Neural cell (in vitro differentiated cells): Measurements from ENCODE around the gene UQCRC1. TPM values are rescaled to one million over a fixed set of nuclear protein-coding genes. Genes with fewer than 3 reads are reported as not detected.

ENCODE experiments used
- H2AFZ ChIP-seq: fragments of 200-600, 300-800 bp; sonication (generic), shearing (Covaris generic); 2 replicates; pipeline ENCODE4 v1.6.0; 2014; ENCODE audit warnings: low read depth, mild to moderate bottlenecking, antibody characterized with exemption, low read length, moderate library complexity
- H3F3A ChIP-seq: fragments of 200-600 bp; shearing (Covaris generic); 2 replicates; pipeline ENCODE4 v1.6.1; 2016; ENCODE audit warnings: mild to moderate bottlenecking, moderate library complexity, mixed read lengths, antibody characterized with exemption, low read length; ENCODE audit not compliant: insufficient read depth, poor library complexity, severe bottlenecking
- H3K27ac ChIP-seq: fragments of 200-600, 300-800 bp; sonication (generic), shearing (Covaris generic); 2 replicates; pipeline ENCODE4 v1.5.1; 2014; ENCODE audit warnings: mild to moderate bottlenecking, low read length, moderate library complexity
- H3K27me3 ChIP-seq: fragments of 300-800, 200-600 bp; sonication (generic), shearing (Covaris generic); 2 replicates; pipeline ENCODE4 v1.6.0; 2014; ENCODE audit warnings: mild to moderate bottlenecking, low read depth, low read length, moderate library complexity; ENCODE audit not compliant: insufficient read depth
- H3K36me3 ChIP-seq: fragments of 300-800, 200-600 bp; sonication (generic), shearing (Covaris generic); 2 replicates; pipeline ENCODE4 v1.5.1; 2014; ENCODE audit warnings: mild to moderate bottlenecking, antibody characterized with exemption, low read length, moderate library complexity; ENCODE audit not compliant: insufficient read depth
- H3K4me2 ChIP-seq: fragments of 300-800, 200-600 bp; sonication (generic), shearing (Covaris generic); 2 replicates; pipeline ENCODE4 v1.6.0; 2014; ENCODE audit warnings: mild to moderate bottlenecking, low read length
- H3K4me3 ChIP-seq: fragments of 300-800, 200-600 bp; sonication (generic), shearing (Covaris generic); 2 replicates; pipeline ENCODE4 v1.5.1; 2014; ENCODE audit warnings: mild to moderate bottlenecking, low read length, moderate library complexity
- H3K79me2 ChIP-seq: fragments of 200-600 bp; shearing (Covaris generic); replicated peaks from 2 replicates; pipeline ENCODE4 v1.6.0; 2014; ENCODE audit warnings: mild to moderate bottlenecking, low read length, moderate library complexity; ENCODE audit not compliant: insufficient read depth
- H3K9ac ChIP-seq: fragments of 300-800, 200-600 bp; sonication (generic), shearing (Covaris generic); 2 replicates; pipeline ENCODE4 v1.6.1; 2016; ENCODE audit warnings: mild to moderate bottlenecking, low read length, mixed read lengths
- H3K9me2 ChIP-seq: fragments of 200-600 bp; shearing (Covaris generic); 2 replicates; pipeline ENCODE4 v1.6.1; 2016; ENCODE audit warnings: mild to moderate bottlenecking, low read length, mixed read lengths; ENCODE audit not compliant: insufficient read depth
- H3K9me3 ChIP-seq: fragments of 200-600, 300-800 bp; sonication (generic), shearing (Covaris generic); 2 replicates; pipeline ENCODE4 v1.6.1; 2016; ENCODE audit warnings: mild to moderate bottlenecking, mixed run types, low read length, moderate library complexity, mixed read lengths
- H4K20me1 ChIP-seq: fragments of 200-600 bp; shearing (Covaris generic); 2 replicates; pipeline ENCODE4 v1.6.1; 2016; ENCODE audit warnings: mild to moderate bottlenecking, mixed run types; ENCODE audit not compliant: insufficient read depth
- EP300 ChIP-seq: fragments of 450-650 bp; conservative IDR thresholded peaks from 2 replicates; pipeline ENCODE4 v1.6.1; 2014; ENCODE audit warnings: antibody characterized with exemption, mild to moderate bottlenecking, moderate library complexity; ENCODE audit not compliant: poor library complexity, severe bottlenecking
- EZH2 ChIP-seq: fragments of 200-600, 300-800 bp; shearing (Covaris generic), sonication (generic); IDR thresholded peaks from 2 replicates; pipeline ENCODE4 v1.6.1; 2014; ENCODE audit warnings: antibody characterized with exemption, low read length, borderline replicate concordance, mild to moderate bottlenecking; ENCODE audit not compliant: insufficient read depth, poor library complexity, severe bottlenecking
- MXI1 ChIP-seq: fragments of 450-650 bp; conservative IDR thresholded peaks from 2 replicates; pipeline ENCODE4 v1.6.1; 2014; ENCODE audit warnings: antibody characterized with exemption, mild to moderate bottlenecking; ENCODE audit not compliant: poor library complexity, severe bottlenecking
- POLR2AphosphoS5 ChIP-seq: IDR thresholded peaks from 2 replicates; pipeline ENCODE4 v1.6.1; 2012
- RAD21 ChIP-seq: fragments of 450-650 bp; conservative IDR thresholded peaks from 2 replicates; pipeline ENCODE4 v1.6.1; 2014; ENCODE audit warnings: antibody characterized with exemption, mild to moderate bottlenecking, moderate library complexity
- SMC3 ChIP-seq: fragments of 450-650 bp; conservative IDR thresholded peaks from 2 replicates; pipeline ENCODE4 v1.6.1; 2014; ENCODE audit warnings: antibody characterized with exemption, mild to moderate bottlenecking, moderate library complexity; ENCODE audit not compliant: poor library complexity
- TAF1 ChIP-seq: IDR thresholded peaks from 2 replicates; pipeline ENCODE4 v1.6.1; 2012; ENCODE audit warnings: low read depth
- polyA plus RNA-seq: library from polyadenylated mRNA; depleted of rRNA; stranded (reverse); fragments of >200 nt; gene quantifications from 2 replicates; pipeline ENCODE4 v1.2.3, GENCODE V29; 2014
- TF ChIP-seq, protein P1 (sequence below): fragments of 450-650 bp; IDR thresholded peaks from 2 replicates; pipeline ENCODE4 v1.5.1; 2014; ENCODE audit warnings: antibody characterized with exemption, mild to moderate bottlenecking, moderate library complexity; ENCODE audit not compliant: poor library complexity, severe bottlenecking
- TF ChIP-seq, protein P2 (sequence below): IDR thresholded peaks from 2 replicates; pipeline ENCODE4 v1.6.1; 2012; ENCODE audit warnings: borderline replicate concordance

UQCRC1 gene
- polyA plus RNA-seq, 1 donor from 2014 or later = 333 TPM

DNA sequence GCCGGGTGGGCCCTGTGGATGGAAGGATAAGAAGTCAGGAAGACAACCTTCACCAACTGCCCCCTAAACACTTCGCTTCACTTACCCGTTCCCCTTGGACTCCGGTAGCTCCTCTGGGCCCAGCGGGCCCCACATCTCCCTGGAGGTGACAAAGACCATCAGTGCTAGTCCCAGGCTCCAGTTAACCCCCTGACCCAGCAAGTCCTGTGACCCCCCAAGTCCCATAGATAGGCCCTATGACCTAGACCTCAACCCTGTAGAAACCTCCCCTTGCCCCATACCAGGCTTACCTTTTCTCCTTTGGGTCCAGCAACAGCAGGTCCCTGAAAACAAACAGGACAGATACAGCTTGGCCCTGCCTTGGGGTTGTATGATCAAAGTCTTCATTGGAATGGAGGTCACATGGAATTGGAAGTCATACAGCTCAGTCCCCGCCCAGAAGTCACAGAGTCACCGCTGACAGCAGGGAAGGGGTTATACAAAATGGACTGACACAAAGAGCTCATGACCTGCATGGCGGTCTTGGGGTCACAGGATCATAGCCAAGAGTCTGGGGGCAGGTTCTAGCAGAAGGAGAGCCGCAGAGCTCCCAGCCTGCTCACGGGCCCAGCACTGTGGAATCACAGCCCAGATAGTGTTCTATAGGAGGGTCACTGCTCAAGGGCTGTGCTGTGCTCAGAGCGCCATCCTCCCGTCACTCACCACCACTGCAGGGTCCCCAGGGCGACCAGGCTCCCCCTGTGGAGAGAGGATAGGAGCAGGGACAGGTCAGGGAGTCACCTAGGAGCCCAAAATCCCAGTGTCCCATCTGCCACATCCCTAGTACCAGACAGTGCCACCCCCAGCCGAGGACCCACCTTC lies 27.6 kb downstream of the UQCRC1 start:
- no peaks in the 10 kb centered on the region for H3K36me3 ChIP-seq
- TF ChIP-seq EZH2 = no peak
- no peak for TF ChIP-seq MXI1
- TF ChIP-seq SMC3 = no peak
- TF ChIP-seq TAF1 = no peak
- no peak for TF ChIP-seq RAD21
- TF ChIP-seq, protein P1, sequence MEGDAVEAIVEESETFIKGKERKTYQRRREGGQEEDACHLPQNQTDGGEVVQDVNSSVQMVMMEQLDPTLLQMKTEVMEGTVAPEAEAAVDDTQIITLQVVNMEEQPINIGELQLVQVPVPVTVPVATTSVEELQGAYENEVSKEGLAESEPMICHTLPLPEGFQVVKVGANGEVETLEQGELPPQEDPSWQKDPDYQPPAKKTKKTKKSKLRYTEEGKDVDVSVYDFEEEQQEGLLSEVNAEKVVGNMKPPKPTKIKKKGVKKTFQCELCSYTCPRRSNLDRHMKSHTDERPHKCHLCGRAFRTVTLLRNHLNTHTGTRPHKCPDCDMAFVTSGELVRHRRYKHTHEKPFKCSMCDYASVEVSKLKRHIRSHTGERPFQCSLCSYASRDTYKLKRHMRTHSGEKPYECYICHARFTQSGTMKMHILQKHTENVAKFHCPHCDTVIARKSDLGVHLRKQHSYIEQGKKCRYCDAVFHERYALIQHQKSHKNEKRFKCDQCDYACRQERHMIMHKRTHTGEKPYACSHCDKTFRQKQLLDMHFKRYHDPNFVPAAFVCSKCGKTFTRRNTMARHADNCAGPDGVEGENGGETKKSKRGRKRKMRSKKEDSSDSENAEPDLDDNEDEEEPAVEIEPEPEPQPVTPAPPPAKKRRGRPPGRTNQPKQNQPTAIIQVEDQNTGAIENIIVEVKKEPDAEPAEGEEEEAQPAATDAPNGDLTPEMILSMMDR = no peak
- TF ChIP-seq, protein P2, sequence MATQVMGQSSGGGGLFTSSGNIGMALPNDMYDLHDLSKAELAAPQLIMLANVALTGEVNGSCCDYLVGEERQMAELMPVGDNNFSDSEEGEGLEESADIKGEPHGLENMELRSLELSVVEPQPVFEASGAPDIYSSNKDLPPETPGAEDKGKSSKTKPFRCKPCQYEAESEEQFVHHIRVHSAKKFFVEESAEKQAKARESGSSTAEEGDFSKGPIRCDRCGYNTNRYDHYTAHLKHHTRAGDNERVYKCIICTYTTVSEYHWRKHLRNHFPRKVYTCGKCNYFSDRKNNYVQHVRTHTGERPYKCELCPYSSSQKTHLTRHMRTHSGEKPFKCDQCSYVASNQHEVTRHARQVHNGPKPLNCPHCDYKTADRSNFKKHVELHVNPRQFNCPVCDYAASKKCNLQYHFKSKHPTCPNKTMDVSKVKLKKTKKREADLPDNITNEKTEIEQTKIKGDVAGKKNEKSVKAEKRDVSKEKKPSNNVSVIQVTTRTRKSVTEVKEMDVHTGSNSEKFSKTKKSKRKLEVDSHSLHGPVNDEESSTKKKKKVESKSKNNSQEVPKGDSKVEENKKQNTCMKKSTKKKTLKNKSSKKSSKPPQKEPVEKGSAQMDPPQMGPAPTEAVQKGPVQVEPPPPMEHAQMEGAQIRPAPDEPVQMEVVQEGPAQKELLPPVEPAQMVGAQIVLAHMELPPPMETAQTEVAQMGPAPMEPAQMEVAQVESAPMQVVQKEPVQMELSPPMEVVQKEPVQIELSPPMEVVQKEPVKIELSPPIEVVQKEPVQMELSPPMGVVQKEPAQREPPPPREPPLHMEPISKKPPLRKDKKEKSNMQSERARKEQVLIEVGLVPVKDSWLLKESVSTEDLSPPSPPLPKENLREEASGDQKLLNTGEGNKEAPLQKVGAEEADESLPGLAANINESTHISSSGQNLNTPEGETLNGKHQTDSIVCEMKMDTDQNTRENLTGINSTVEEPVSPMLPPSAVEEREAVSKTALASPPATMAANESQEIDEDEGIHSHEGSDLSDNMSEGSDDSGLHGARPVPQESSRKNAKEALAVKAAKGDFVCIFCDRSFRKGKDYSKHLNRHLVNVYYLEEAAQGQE = no peak
- no peak for TF ChIP-seq EP300
- TF ChIP-seq POLR2AphosphoS5 = no peak

DNA sequence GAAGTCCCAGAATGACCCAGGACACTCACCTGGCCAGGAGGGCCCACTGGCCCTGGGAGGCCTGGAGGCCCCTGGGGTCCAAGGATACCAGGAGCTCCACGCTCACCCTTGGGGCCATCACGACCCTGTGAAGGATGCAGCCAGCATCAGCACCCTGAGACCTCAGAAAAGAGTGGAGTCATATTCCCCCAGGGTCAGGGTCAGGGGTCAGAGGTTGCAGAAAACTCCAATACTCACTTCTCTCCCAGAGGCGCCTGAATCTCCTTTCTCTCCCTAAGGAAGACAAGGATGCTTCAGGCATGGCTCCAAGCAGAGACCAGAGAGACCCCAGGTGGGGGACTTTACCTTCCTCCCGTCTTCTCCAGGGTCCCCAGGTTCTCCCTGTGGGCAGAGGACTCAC lies 32.8 kb downstream of the UQCRC1 start:
- Histone ChIP-seq H3K4me2 (no peak overlapping the region), H2AFZ (no peak overlapping the region), H3K4me3 (no peak overlapping the region), H3K9me3 (no peaks in the 10 kb centered on the region), H4K20me1 (no peaks in the 10 kb centered on the region), H3K79me2 (no peaks in the 10 kb centered on the region), H3K9me2 (no peaks in the 10 kb centered on the region), H3K27ac (no peak overlapping the region), H3K27me3 (no peaks in the 10 kb centered on the region), H3K9ac (no peak overlapping the region), H3F3A (no peaks in the 10 kb centered on the region), H3K36me3 (no peaks in the 10 kb centered on the region)
- TF ChIP-seq, protein P2 = no peak
- no peak for TF ChIP-seq TAF1
- no peak for TF ChIP-seq EP300
- no peak for TF ChIP-seq EZH2
- TF ChIP-seq POLR2AphosphoS5 = no peak
- no peak for TF ChIP-seq MXI1
- TF ChIP-seq, protein P1 = no peak
- TF ChIP-seq RAD21 = no peak
- TF ChIP-seq SMC3 = no peak

More for the DNA sequence above, 27.6 kb downstream of the UQCRC1 start:
- no peaks in the 10 kb centered on the region for H3K79me2 ChIP-seq
- no peaks in the 10 kb centered on the region for H4K20me1 ChIP-seq
- H2AFZ ChIP-seq = no peak overlapping the region
- H3K27me3 ChIP-seq = no peaks in the 10 kb centered on the region
- H3K4me3 ChIP-seq = no peak overlapping the region
- H3K9me3 ChIP-seq = no peaks in the 10 kb centered on the region
- H3K9me2 ChIP-seq = no peaks in the 10 kb centered on the region
- H3F3A ChIP-seq = no peaks in the 10 kb centered on the region
- no peak overlapping the region for H3K9ac ChIP-seq
- H3K4me2 ChIP-seq = no peak overlapping the region
- no peak overlapping the region for H3K27ac ChIP-seq
